Nephron progenitor cell (in vitro differentiated cells): ENCODE data around the gene CEBPG.

Source experiments
- DNase-seq: peaks from one replicate; pipeline ENCODE4 v3.0.0; 2021
- H3K27ac Mint-ChIP-seq: 2 replicates; pipeline ENCODE4 v1.8.0; 2021; ENCODE audit warnings: mild to moderate bottlenecking, moderate library complexity, mixed read lengths
- H3K27me3 Mint-ChIP-seq: 2 replicates; pipeline ENCODE4 v1.8.0; 2021; ENCODE audit warnings: mild to moderate bottlenecking, low read depth, mixed read lengths; ENCODE audit not compliant: poor library complexity
- H3K36me3 Mint-ChIP-seq: 2 replicates; pipeline ENCODE4 v1.8.0; 2021; ENCODE audit warnings: low read depth, mixed read lengths
- H3K4me1 Mint-ChIP-seq: 2 replicates; pipeline ENCODE4 v1.8.0; 2021; ENCODE audit warnings: mixed read lengths
- H3K4me3 Mint-ChIP-seq: 2 replicates; pipeline ENCODE4 v1.8.0; 2021; ENCODE audit warnings: mild to moderate bottlenecking, moderate library complexity, mixed read lengths
- H3K9me3 Mint-ChIP-seq: 2 replicates; pipeline ENCODE4 v1.8.0; 2021; ENCODE audit warnings: mild to moderate bottlenecking, moderate library complexity, mixed read lengths
- CTCF ChIP-seq: fragments of 200-600 bp; sonication (generic); IDR thresholded peaks from 2 replicates; pipeline ENCODE4 v1.5.0; 2021; ENCODE audit warnings: antibody characterized with exemption

CEBPG gene

GRCh38 chr19:33390908-33391630, 17.6 kb downstream of the CEBPG start:
- Mint-ChIP-seq H3K4me3 (no peak overlapping the region), H3K27me3 (peaks cover 3% of the 10 kb centered on the region), H3K36me3 (no peaks in the 10 kb centered on the region), H3K27ac (no peak overlapping the region), H3K4me1 (peaks cover 25% of the 10 kb centered on the region), H3K9me3 (no peaks in the 10 kb centered on the region)
- no peak for DNase-seq
- no peak for TF ChIP-seq CTCF

DNA sequence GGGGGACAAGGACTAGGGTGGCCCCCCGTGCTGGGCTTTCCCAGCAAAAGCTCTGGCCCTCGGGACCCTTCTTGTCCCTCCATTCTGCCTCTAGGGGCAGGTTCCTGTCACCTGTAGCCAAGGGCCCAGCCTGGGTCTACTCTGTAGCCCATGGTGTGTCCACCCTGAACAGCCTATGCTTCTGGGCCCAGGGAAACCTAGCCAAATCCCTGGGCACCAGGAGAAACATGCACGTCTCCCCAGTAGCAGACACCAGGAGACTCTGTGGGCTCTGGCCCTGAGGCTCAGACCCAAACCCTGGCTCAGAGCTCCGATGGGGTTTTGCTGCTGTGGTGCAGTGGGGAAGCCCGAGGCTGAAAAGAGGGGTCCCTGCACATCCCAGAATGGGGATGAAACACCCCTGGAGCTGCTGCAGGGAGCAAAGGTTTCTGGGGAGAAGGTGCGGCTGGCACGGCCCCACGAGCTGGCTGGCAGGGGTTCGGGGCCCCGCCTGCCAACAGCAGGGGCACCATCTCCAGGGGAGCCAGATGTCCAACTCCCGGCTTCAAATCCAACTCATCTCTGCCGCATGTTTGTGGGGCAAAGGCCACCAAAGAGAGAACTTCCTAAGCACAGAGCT, 18.2 kb downstream of the CEBPG start:
- H3K27me3 Mint-ChIP-seq: peaks cover 3% of the 10 kb centered on the region
- no peak for DNase-seq
- H3K36me3 Mint-ChIP-seq: no peaks in the 10 kb centered on the region
- H3K27ac Mint-ChIP-seq: no peak overlapping the region
- H3K4me1 Mint-ChIP-seq: peaks cover 29% of the 10 kb centered on the region
- H3K4me3 Mint-ChIP-seq: no peak overlapping the region
- H3K9me3 Mint-ChIP-seq: no peaks in the 10 kb centered on the region
- TF ChIP-seq CTCF: no peak

DNA sequence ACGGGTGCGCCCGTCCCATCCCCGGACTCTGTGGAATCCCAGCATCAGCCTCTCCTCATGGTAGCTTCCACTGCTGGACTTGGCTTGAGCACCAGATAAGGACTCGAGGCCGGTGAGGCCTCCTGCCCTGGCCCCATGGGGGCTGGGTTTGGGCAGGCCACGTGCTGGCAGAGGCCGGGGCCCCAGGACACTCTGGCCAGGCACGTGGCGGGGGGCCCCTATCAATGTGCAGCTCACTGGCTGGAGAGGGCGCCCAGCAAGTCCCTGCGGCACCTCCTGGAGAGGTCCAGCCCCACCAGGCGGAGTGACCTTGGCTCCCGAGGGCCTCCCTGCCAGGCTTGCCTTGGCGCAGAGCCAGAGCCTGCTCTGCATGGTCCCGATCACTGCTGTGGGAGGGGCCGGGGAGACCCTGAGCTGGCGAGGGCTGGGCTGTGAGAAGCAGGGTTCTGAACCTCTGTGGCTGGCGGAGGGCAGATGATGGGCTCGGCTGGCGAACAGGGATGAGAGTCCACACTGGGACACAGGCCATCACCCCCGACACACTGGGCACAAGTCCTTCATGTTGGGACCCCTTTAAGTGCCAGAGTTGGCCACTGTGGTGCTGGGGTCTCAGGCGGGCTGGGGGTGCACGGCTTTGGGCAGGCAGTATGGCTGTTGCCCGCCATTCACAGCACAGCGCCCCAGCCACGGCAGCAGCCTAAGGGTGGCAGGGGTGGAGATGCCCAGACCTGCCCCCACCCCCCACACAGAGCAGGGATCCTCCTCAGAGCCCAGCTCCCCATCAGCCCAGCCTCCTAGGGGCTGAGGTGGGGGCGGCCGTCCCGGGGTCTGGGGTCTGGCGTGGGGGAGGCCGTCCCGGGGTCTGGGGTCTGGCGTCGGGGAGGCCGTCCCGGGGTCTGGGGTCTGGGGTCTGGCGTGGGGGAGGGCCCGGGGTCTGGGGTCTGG, 19.1 kb downstream of the CEBPG start:
- Mint-ChIP-seq H3K4me1 (peaks cover 34% of the 10 kb centered on the region), H3K27ac (no peak overlapping the region), H3K36me3 (no peaks in the 10 kb centered on the region), H3K9me3 (no peaks in the 10 kb centered on the region), H3K4me3 (no peak overlapping the region), H3K27me3 (peaks cover 3% of the 10 kb centered on the region)
- TF ChIP-seq CTCF: no peak
- DNase-seq: no peak

DNA sequence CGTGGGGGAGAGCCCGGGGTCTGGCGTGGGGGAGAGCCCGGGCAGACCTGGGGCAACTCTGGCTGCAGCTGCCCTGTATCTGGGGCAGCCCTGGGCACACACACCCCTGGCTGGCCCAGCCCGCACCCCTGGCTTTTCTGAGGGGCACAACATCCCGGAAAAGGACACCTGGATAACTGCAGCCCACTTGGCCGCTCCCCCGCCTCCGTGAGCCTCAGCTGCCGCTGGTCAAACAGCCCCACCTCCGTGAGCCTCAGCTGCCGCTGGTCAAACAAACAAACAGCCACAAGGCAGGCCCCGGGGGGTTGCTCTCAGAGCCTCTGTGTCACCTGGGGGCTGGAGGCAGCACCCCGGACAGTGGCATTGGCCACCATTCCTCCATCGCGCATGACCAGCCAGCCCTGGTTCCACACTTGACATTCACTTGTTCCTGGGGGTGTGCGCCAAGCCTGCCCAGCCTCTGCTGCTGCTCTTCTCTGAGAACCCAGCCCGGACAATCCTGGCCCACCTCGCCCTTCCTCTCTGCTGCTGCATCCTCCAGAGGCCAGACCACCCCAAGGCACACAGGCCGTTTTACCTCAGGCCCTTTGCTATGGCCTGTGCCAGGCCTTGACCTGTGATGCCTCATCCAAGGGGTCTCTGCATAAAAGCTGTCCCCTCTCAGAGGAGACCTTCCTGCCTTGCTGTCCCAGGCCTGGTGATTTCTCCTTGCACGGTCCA, 19.9 kb downstream of the CEBPG start:
- H3K27me3 Mint-ChIP-seq: peaks cover 3% of the 10 kb centered on the region
- no peak for DNase-seq
- H3K9me3 Mint-ChIP-seq: no peaks in the 10 kb centered on the region
- peaks cover 34% of the 10 kb centered on the region for H3K4me1 Mint-ChIP-seq
- TF ChIP-seq CTCF: no peak
- H3K27ac Mint-ChIP-seq: peak overlapping the region; percentile 24
- no peaks in the 10 kb centered on the region for H3K36me3 Mint-ChIP-seq
- H3K4me3 Mint-ChIP-seq: no peak overlapping the region

- no peaks in the 10 kb centered on the region for H3K9me3 Mint-ChIP-seq
Measured at GRCh38 chr19:33394006-33394722, 20.7 kb downstream of the CEBPG start.

More at GRCh38 chr19:33394006-33394722, 20.7 kb downstream of the CEBPG start:
- Mint-ChIP-seq H3K4me1 (peaks cover 30% of the 10 kb centered on the region), H3K27ac (peak overlapping the region; percentile 24), H3K4me3 (no peak overlapping the region), H3K36me3 (no peaks in the 10 kb centered on the region), H3K27me3 (peaks cover 3% of the 10 kb centered on the region)
- no peak for TF ChIP-seq CTCF
- no peak for DNase-seq
